GM21737 (cell line): ENCODE data around the gene KCND2.
"Not testable (repeated sequence)": the region's sequence is repeated elsewhere in the genome, so short reads cannot be mapped to it uniquely, and the experiment has no call there.

ENCODE experiments used
- ATAC-seq: cut with Tn5 transposase; IDR thresholded peaks from one replicate; pipeline ENCODE4 v1.9.1; 2021; ENCODE audit warnings: mild to moderate bottlenecking, moderate library complexity; ENCODE audit not compliant: unreplicated experiment

Gene KCND2

GRCh38 chr7:120691915-120692314 is 418.9 kb downstream of the KCND2 start:
- no peak for ATAC-seq

- ATAC-seq, result no peak
Measured at GRCh38 chr7:120695848-120696247, 422.9 kb downstream of the KCND2 start.

- no peak for ATAC-seq
Measured at GRCh38 chr7:120700796-120701195, 427.8 kb downstream of the KCND2 start.

GRCh38 chr7:120702408-120702807 is 429.4 kb downstream of the KCND2 start:
- ATAC-seq, result not testable (repeated sequence)

- no peak for ATAC-seq
Measured at GRCh38 chr7:120703585-120704240, 430.7 kb downstream of the KCND2 start.

- no peak for ATAC-seq
Measured at GRCh38 chr7:120709252-120709971, 436.4 kb downstream of the KCND2 start.

- ATAC-seq, result no peak
Measured at GRCh38 chr7:120709972-120710320, 437.0 kb downstream of the KCND2 start.

- no peak for ATAC-seq
Measured at GRCh38 chr7:120714945-120715344, 442.0 kb downstream of the KCND2 start.

- ATAC-seq, result no peak
Measured at GRCh38 chr7:120716307-120716706, 443.3 kb downstream of the KCND2 start.

- no peak for ATAC-seq
Measured at GRCh38 chr7:120717166-120717565, 444.2 kb downstream of the KCND2 start.

GRCh38 chr7:120718361-120718760 is 445.4 kb downstream of the KCND2 start:
- ATAC-seq, result no peak

- no peak for ATAC-seq
Measured at GRCh38 chr7:120720317-120720716, 447.3 kb downstream of the KCND2 start.

GRCh38 chr7:120723465-120724385 is 450.8 kb downstream of the KCND2 start:
- no peak for ATAC-seq

GRCh38 chr7:120724448-120724847 is 451.5 kb downstream of the KCND2 start:
- no peak for ATAC-seq

GRCh38 chr7:120724955-120725354 is 452.0 kb downstream of the KCND2 start:
- no peak for ATAC-seq

GRCh38 chr7:120725376-120726039 is 452.5 kb downstream of the KCND2 start:
- no peak for ATAC-seq

- ATAC-seq, result no peak
Measured at GRCh38 chr7:120729245-120729644, 456.3 kb downstream of the KCND2 start.

- no peak for ATAC-seq
Measured at GRCh38 chr7:120731271-120731670, 458.3 kb downstream of the KCND2 start.

- no peak for ATAC-seq
Measured at GRCh38 chr7:120732256-120732655, 459.3 kb downstream of the KCND2 start.

GRCh38 chr7:120733143-120733542 is 460.2 kb downstream of the KCND2 start:
- no peak for ATAC-seq

- ATAC-seq, result no peak
Measured at GRCh38 chr7:120733835-120734234, 460.9 kb downstream of the KCND2 start.
